Activated T-helper 17 cell treated with anti-CD3 and anti-CD28 coated beads, Interleukin-2, amount 50 U/mL, for 72 hours (primary cell): Measurements from ENCODE around the gene MED8. TPM values are rescaled to one million over a fixed set of nuclear protein-coding genes. Genes with fewer than 3 reads are reported as not detected.
"Not testable (repeated sequence)": the region's sequence is repeated elsewhere in the genome, so short reads cannot be mapped to it uniquely, and the experiment has no call there.

Source experiments
- ATAC-seq: fragments of 150-1000 bp; cut with Tn5 transposase; replicated peaks from 2 replicates; pipeline ENCODE4 v1.10.0; 2021; ENCODE audit warnings: mild to moderate bottlenecking, moderate library complexity
- H3K27ac Mint-ChIP-seq: one replicate; pipeline ENCODE4 v1.8.0; 2022; ENCODE audit warnings: mixed read lengths
- H3K27me3 Mint-ChIP-seq: one replicate; pipeline ENCODE4 v1.8.0; 2022; ENCODE audit warnings: mixed read lengths
- H3K36me3 Mint-ChIP-seq: one replicate; pipeline ENCODE4 v1.8.0; 2022; ENCODE audit warnings: low read depth, mild to moderate bottlenecking, mixed read lengths
- H3K4me1 Mint-ChIP-seq: one replicate; pipeline ENCODE4 v1.8.0; 2022; ENCODE audit warnings: mixed read lengths
- H3K4me3 Mint-ChIP-seq: one replicate; pipeline ENCODE4 v1.8.0; 2022; ENCODE audit warnings: mild to moderate bottlenecking, mixed read lengths
- H3K9me3 Mint-ChIP-seq: one replicate; pipeline ENCODE4 v1.8.0; 2022; ENCODE audit warnings: mixed read lengths
- total RNA-seq, 2 donors: library from RNA; stranded (reverse); gene quantifications; one replicate each; pipeline ENCODE4 v1.2.3, GENCODE V29; 2022

MED8 gene
- total RNA-seq, 2 donors from 2014 or later, result 34.1 to 39.4 TPM

DNA sequence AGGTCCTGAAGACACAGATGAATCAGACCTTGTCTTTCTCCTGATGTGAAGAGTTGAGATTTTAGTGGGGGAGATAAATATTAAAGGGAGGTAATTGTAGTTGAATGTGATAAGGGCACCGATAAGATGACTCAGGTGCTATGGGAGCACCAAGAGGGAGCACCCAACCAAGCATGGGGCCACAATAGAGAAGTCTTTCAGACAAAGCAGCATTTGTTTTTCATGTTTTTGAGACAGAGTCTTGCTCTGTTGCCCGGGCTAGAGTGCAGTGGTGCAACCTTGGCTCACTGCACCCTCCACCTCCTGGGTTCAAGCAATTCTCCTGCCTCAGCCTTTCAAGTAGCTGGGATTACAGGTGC lies 16.3 kb upstream of the MED8 start:
- no peak for ATAC-seq
- peaks cover 4% of the 10 kb centered on the region for H3K4me1 Mint-ChIP-seq
- no peaks in the 10 kb centered on the region for H3K27me3 Mint-ChIP-seq
- no peaks in the 10 kb centered on the region for H3K9me3 Mint-ChIP-seq
- peaks cover 90% of the 10 kb centered on the region for H3K36me3 Mint-ChIP-seq
- no peak overlapping the region for H3K27ac Mint-ChIP-seq
- H3K4me3 Mint-ChIP-seq, result no peak overlapping the region

GRCh38 chr1:43405219-43405875 lies 15.7 kb upstream of the MED8 start:
- H3K36me3 Mint-ChIP-seq, result peaks cover 85% of the 10 kb centered on the region

DNA sequence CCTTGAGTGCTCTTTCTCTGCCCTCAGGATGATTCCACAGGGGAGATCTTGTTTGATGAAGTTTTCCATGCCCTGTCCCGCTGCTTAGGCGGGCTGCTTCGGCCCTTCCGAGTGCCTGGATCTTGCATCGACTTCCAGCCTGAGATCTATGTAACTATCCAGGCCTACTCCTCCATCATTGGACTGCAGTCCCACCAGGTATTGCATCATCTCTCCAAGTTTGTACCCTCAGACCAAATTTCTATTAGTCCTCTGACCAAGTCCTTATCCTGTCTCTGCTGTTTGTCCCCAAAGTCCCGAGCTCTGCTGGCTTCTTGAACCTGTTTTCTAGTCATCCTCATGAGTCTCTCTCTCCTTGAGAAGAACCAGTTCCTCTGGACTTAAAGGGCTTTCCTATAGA lies 14.8 kb upstream of the MED8 start:
- H3K4me3 Mint-ChIP-seq, result no peak overlapping the region
- no peak for ATAC-seq
- H3K4me1 Mint-ChIP-seq, result peaks cover 4% of the 10 kb centered on the region
- H3K27ac Mint-ChIP-seq, result peak overlapping the region; percentile 44
- H3K36me3 Mint-ChIP-seq, result peaks cover 75% of the 10 kb centered on the region
- H3K9me3 Mint-ChIP-seq, result no peaks in the 10 kb centered on the region
- no peaks in the 10 kb centered on the region for H3K27me3 Mint-ChIP-seq

More at GRCh38 chr1:43405219-43405875, 15.7 kb upstream of the MED8 start:
- H3K4me3 Mint-ChIP-seq, result no peak overlapping the region
- peaks cover 4% of the 10 kb centered on the region for H3K4me1 Mint-ChIP-seq
- H3K27ac Mint-ChIP-seq, result no peak overlapping the region
- H3K27me3 Mint-ChIP-seq, result no peaks in the 10 kb centered on the region
- ATAC-seq, result no peak
- no peaks in the 10 kb centered on the region for H3K9me3 Mint-ChIP-seq

DNA sequence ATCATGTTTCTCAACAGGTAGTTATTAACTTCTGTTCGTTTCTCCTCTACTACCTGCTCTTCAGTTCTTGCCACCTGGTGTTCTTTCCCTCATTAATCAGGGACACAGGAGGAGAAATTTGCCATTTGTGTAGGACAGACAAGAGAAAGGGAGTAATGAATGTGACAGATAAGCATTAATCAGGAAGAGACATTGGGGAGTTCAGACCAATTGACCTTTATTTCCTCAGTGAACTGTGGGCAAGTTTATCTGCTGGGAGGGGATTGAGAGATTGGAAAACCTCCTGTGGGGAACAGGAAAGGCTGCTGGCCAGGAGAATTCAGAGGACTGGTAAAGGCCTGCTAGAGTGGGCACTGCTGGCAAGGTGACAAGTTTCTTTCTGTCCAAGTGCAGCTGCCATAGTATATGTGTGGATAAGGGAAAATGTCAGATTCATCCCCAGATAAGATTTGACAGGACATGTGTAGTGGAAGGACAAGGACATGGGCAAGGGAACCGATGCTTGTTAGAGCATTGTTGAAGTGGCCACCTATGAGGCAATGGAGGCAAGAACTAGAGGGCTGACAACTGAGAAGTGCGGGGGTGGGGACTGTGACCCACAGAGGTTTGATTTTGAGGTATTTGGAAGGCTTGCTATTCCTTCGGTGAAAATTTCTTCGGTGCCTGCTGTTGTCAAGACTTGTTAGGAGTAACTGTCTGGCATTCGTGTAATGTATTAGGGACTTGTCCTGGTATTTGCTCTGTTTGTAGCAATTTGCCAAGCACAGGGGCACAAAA lies 12.7 kb upstream of the MED8 start:
- Mint-ChIP-seq H3K27me3 (no peaks in the 10 kb centered on the region), H3K4me1 (peaks cover 4% of the 10 kb centered on the region), H3K9me3 (no peaks in the 10 kb centered on the region), H3K27ac (peak overlapping the region; percentile 27), H3K4me3 (no peak overlapping the region), H3K36me3 (peaks cover 57% of the 10 kb centered on the region)
- no peak for ATAC-seq

GRCh38 chr1:43400441-43400840 lies 10.8 kb upstream of the MED8 start:
- H3K9me3 Mint-ChIP-seq, H3K27ac Mint-ChIP-seq, H3K27me3 Mint-ChIP-seq, H3K4me1 Mint-ChIP-seq, ATAC-seq, H3K4me3 Mint-ChIP-seq: not testable (repeated sequence)
- peaks cover 55% of the 10 kb centered on the region for H3K36me3 Mint-ChIP-seq

- H3K4me1 Mint-ChIP-seq, result peaks cover 4% of the 10 kb centered on the region
- ATAC-seq, result no peak
- H3K9me3 Mint-ChIP-seq, result no peaks in the 10 kb centered on the region
- peaks cover 43% of the 10 kb centered on the region for H3K36me3 Mint-ChIP-seq
- no peaks in the 10 kb centered on the region for H3K27me3 Mint-ChIP-seq
- H3K4me3 Mint-ChIP-seq, result no peak overlapping the region
- no peak overlapping the region for H3K27ac Mint-ChIP-seq
Measured at GRCh38 chr1:43398227-43398626, 8.6 kb upstream of the MED8 start.

DNA sequence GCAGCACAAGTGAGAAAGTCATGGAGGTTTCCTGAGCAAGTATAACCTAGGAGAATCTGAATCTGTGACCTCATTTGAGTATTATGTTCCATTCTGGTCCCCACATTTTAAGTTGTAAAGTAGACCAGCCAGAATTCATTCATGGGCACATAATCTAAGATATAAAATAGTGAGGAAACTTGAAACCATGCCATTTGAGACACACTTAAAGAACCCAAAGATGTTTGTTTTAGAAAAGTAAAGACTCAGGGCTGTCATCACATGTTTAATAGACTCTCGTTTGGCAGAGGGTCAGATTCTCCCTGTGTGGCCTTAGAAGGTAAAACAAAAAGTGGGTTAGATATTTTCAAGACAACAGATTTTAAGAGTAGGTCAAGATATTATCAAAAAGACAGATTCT lies 6.5 kb upstream of the MED8 start:
- ATAC-seq, result no peak
- H3K4me3 Mint-ChIP-seq, result no peak overlapping the region
- H3K9me3 Mint-ChIP-seq, result no peaks in the 10 kb centered on the region
- H3K27ac Mint-ChIP-seq, result no peak overlapping the region
- no peaks in the 10 kb centered on the region for H3K27me3 Mint-ChIP-seq
- H3K4me1 Mint-ChIP-seq, result peaks cover 4% of the 10 kb centered on the region
- peaks cover 33% of the 10 kb centered on the region for H3K36me3 Mint-ChIP-seq

GRCh38 chr1:43395523-43395922 lies 5.9 kb upstream of the MED8 start:
- no peak for ATAC-seq
- Mint-ChIP-seq H3K9me3 (no peaks in the 10 kb centered on the region), H3K4me1 (peaks cover 4% of the 10 kb centered on the region), H3K27ac (no peak overlapping the region), H3K27me3 (no peaks in the 10 kb centered on the region), H3K36me3 (peaks cover 33% of the 10 kb centered on the region), H3K4me3 (no peak overlapping the region)

GRCh38 chr1:43392702-43393101 lies 3.1 kb upstream of the MED8 start:
- ATAC-seq, result no peak
- Mint-ChIP-seq H3K27me3 (no peaks in the 10 kb centered on the region), H3K9me3 (no peaks in the 10 kb centered on the region), H3K4me3 (no peak overlapping the region), H3K36me3 (peaks cover 43% of the 10 kb centered on the region), H3K27ac (no peak overlapping the region), H3K4me1 (peaks cover 19% of the 10 kb centered on the region)

DNA sequence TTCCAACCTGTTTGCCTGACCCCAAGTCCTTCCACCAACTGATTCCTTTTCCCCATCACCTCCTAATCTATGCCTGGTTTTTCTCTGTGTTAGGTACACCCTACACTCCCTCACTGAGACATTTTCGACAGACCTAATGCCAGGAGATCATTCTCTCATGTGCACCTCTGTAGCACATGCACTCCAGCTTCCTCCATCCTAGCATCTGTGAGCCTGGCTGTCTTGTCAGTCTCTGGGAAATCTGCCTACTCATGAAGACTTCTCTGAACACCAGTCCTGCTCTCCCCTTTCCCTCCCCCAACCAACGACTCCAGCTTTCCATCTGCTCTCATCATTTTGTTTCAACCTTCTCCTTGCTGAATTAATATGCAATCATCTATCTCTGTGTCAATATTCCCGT lies 987 bp downstream of the MED8 start:
- Mint-ChIP-seq H3K36me3 (peaks cover 61% of the 10 kb centered on the region), H3K4me1 (peaks cover 19% of the 10 kb centered on the region), H3K27me3 (no peaks in the 10 kb centered on the region), H3K27ac (peak overlapping the region; percentile 99), H3K4me3 (peak overlapping the region; percentile 98), H3K9me3 (no peaks in the 10 kb centered on the region)
- ATAC-seq, result no peak

DNA sequence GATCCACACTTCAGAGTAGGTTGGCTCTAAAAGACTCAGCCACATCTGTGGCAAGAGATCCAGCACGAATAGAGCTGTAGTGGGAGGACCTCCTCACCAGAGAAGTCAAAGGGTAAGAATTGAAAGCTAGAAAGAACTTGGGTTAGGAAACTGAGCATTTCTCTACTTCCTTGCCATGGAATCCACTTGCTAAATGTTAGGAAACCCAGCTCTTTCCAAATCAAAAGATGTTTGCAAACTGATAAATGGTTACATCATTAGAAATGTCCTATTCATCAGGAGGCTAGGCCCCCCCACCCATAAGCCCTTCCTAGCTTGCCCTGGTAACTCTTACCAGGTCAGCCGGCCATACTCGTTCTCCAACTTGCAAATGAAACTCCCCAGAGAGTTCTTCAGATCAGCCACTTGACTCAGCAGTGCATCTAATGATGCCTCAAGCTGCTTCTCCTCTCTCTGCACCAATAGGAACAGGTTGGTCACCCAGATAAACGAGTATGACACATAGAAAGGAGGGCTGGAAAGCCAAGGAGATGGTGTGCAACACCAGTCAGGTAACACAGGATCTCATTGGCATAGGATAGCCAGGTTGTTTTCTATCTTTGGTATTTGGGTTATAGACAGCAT lies 1.5 kb downstream of the MED8 start:
- peak overlapping the region; percentile 98 for H3K4me3 Mint-ChIP-seq
- ATAC-seq, result no peak
- H3K36me3 Mint-ChIP-seq, result peaks cover 61% of the 10 kb centered on the region
- peaks cover 19% of the 10 kb centered on the region for H3K4me1 Mint-ChIP-seq
- H3K27ac Mint-ChIP-seq, result peak overlapping the region; percentile 99
- no peaks in the 10 kb centered on the region for H3K9me3 Mint-ChIP-seq
- no peaks in the 10 kb centered on the region for H3K27me3 Mint-ChIP-seq

DNA sequence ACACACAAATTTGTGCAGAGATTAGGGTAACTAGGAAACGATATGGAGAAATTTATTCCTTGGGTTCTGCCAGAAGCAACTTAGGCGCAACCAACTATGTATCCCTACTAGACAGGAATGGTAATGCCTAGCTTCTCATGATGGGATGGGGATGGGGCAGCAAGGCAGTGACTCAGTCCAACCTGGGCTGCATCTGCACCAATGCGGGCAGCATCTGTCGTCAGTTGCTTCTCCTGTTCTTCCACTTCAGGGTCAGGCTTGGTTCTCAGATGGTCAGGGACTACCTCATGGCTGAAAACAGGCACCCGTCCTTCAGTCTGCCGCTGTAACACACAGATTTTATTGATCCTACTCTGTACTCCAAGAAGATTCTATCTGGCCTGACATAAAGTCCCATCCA lies 2.9 kb downstream of the MED8 start:
- peak overlapping the region; percentile 3 for H3K27ac Mint-ChIP-seq
- H3K36me3 Mint-ChIP-seq, result peaks cover 68% of the 10 kb centered on the region
- ATAC-seq, result no peak
- H3K4me1 Mint-ChIP-seq, result peaks cover 18% of the 10 kb centered on the region
- H3K9me3 Mint-ChIP-seq, result no peaks in the 10 kb centered on the region
- no peak overlapping the region for H3K4me3 Mint-ChIP-seq
- no peaks in the 10 kb centered on the region for H3K27me3 Mint-ChIP-seq

- Mint-ChIP-seq H3K36me3 (peaks cover 79% of the 10 kb centered on the region), H3K27ac (peak overlapping the region; percentile 36), H3K4me1 (peaks cover 6% of the 10 kb centered on the region), H3K4me3 (no peak overlapping the region), H3K9me3 (no peaks in the 10 kb centered on the region), H3K27me3 (no peaks in the 10 kb centered on the region)
- no peak for ATAC-seq
Measured at GRCh38 chr1:43383449-43383848, 6.2 kb downstream of the MED8 start.

DNA sequence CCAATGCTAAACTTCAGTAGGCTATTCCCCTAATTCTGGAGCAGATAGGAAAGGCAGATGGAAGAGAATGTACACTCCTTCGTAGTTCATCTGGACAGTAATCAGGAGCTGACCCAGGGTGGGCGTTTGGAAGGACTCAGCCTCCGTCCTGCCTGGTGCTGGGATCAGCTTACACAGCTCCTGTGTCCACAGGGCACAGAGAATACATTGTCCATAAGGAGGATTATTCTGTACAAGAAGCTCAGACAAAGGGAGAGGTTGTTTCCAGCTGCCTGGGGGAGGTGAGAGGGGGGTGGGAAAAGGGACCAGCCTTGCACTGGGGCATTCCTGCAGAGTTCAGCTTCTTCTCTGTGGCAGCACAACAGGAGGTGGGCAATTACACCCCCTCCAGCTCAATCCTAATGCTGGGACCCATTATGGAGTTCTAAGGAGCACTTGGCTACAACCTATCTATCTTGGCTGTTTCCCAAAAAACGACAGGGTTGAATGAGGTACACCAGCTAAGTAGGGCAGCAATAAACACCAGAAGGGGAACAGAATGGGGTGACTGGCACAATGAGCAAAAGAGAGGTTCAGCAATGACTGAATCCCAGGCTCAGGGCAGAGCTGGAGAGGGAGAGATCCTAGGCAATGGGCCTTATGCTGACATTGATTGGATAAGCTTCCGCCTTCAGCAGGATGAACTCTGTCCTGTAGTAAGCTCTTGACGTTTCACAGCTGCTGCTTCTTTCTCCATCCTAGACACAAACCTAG lies 7.4 kb downstream of the MED8 start:
- H3K36me3 Mint-ChIP-seq, result peaks cover 81% of the 10 kb centered on the region
- H3K9me3 Mint-ChIP-seq, result no peaks in the 10 kb centered on the region
- H3K27ac Mint-ChIP-seq, result peak overlapping the region; percentile 40
- no peak for ATAC-seq
- H3K4me1 Mint-ChIP-seq, result peaks cover 3% of the 10 kb centered on the region
- H3K27me3 Mint-ChIP-seq, result no peaks in the 10 kb centered on the region
- no peak overlapping the region for H3K4me3 Mint-ChIP-seq
